Breast epithelium (tissue), 4 donors: Measurements from ENCODE around the gene RIMBP3B. TPM values are rescaled to one million over a fixed set of nuclear protein-coding genes. Genes with fewer than 3 reads are reported as not detected.
"Not testable (repeated sequence)": the region's sequence is repeated elsewhere in the genome, so short reads cannot be mapped to it uniquely, and the experiment has no call there.

Experiments
- DNase-seq, 2 donors: peaks; one replicate each; pipeline ENCODE4 v3.0.0-alpha.2; 2019; ENCODE audit warnings: low spot score in 2 of 2
- H3K27ac ChIP-seq, 2 donors: fragments of 200-600 bp; sonication (generic) in 1 of 2; one replicate each; pipeline ENCODE4 v1.5.1; 2016 to 2019; ENCODE audit warnings: mild to moderate bottlenecking in 1 of 2
- H3K27me3 ChIP-seq, 2 donors: fragments of 200-600 bp; sonication (generic) in 1 of 2; one replicate each; pipeline versions ENCODE4 v1.5.1 to v1.6.0; 2017 to 2019; ENCODE audit warnings: control low read depth in 1 of 2, mild to moderate bottlenecking in 1 of 2
- H3K36me3 ChIP-seq: fragments of 200-600 bp; one replicate; pipeline ENCODE4 v1.5.1; 2019
- H3K4me1 ChIP-seq, 2 donors: fragments of 200-600 bp; sonication (generic); one replicate each; pipeline ENCODE4 v1.5.1; 2016 to 2019; ENCODE audit warnings: control low read depth in 1 of 2
- H3K4me3 ChIP-seq, 3 donors: fragments of 200-600 bp; sonication (generic); 1 replicate in 2 of 3; 2 replicates in 1 of 3; pipeline ENCODE4 v1.5.1; 2016 to 2019; ENCODE audit warnings: mild to moderate bottlenecking in 3 of 3, moderate library complexity in 2 of 3
- H3K9me3 ChIP-seq, 2 donors: fragments of 200-600 bp; sonication (generic) in 1 of 2; one replicate each; pipeline ENCODE4 v1.5.1; 2016 to 2019; ENCODE audit warnings: control low read depth in 1 of 2
- intact Hi-C: fragments of 100-400 bp; cut with DNase I; formaldehyde crosslinking; loops from one replicate; pipeline ENCODE4 v1.15.1; 2023; ENCODE audit warnings: low total_unique reads
- total RNA-seq, 3 donors: library from RNA; depleted of rRNA; stranded (reverse); fragments of >200 nt; gene quantifications; one replicate each; pipeline ENCODE4 v1.1.0, GENCODE V29; 2016

The RIMBP3B gene, protein sequence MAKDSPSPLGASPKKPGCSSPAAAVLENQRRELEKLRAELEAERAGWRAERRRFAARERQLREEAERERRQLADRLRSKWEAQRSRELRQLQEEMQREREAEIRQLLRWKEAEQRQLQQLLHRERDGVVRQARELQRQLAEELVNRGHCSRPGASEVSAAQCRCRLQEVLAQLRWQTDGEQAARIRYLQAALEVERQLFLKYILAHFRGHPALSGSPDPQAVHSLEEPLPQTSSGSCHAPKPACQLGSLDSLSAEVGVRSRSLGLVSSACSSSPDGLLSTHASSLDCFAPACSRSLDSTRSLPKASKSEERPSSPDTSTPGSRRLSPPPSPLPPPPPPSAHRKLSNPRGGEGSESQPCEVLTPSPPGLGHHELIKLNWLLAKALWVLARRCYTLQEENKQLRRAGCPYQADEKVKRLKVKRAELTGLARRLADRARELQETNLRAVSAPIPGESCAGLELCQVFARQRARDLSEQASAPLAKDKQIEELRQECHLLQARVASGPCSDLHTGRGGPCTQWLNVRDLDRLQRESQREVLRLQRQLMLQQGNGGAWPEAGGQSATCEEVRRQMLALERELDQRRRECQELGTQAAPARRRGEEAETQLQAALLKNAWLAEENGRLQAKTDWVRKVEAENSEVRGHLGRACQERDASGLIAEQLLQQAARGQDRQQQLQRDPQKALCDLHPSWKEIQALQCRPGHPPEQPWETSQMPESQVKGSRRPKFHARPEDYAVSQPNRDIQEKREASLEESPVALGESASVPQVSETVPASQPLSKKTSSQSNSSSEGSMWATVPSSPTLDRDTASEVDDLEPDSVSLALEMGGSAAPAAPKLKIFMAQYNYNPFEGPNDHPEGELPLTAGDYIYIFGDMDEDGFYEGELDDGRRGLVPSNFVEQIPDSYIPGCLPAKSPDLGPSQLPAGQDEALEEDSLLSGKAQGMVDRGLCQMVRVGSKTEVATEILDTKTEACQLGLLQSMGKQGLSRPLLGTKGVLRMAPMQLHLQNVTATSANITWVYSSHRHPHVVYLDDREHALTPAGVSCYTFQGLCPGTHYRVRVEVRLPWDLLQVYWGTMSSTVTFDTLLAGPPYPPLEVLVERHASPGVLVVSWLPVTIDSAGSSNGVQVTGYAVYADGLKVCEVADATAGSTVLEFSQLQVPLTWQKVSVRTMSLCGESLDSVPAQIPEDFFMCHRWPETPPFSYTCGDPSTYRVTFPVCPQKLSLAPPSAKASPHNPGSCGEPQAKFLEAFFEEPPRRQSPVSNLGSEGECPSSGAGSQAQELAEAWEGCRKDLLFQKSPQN (N-terminal part only)
- total RNA-seq = under 1 TPM in 1 of 3 donors, not detected in 2; 0.16 TPM

DNA sequence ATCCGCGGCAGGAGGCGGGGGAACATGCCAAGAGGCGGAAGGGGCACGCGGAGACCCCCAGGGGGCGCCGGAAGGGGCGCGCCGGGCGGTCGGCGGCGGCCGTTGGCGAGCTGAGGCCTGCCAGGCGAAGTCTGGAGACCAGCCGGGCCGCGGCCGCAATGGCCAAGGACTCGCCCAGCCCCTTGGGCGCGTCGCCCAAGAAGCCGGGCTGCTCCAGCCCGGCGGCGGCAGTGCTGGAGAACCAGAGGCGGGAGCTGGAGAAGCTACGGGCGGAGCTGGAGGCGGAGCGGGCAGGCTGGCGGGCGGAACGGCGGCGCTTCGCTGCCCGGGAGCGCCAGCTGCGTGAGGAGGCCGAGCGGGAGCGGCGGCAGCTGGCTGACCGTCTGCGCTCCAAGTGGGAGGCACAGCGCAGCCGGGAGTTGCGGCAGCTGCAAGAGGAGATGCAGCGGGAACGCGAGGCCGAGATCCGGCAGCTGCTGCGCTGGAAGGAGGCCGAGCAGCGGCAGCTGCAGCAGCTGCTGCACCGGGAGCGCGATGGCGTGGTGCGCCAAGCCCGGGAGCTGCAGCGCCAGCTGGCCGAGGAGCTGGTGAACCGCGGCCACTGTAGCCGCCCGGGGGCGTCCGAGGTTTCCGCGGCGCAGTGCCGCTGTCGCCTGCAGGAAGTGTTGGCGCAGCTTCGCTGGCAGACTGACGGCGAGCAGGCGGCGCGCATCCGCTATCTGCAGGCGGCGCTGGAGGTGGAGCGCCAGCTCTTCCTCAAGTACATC is at the start of gene RIMBP3B:
RIMBP3B (plus strand) TSS at position 51 of the 767 bp plus-strand sequence; CDS start at position 159, 108 bp downstream.
- intact Hi-C loops, H3K36me3 ChIP-seq, H3K4me1 ChIP-seq, H3K27me3 ChIP-seq, DNase-seq, H3K27ac ChIP-seq, H3K9me3 ChIP-seq, H3K4me3 ChIP-seq: not testable (repeated sequence)

DNA sequence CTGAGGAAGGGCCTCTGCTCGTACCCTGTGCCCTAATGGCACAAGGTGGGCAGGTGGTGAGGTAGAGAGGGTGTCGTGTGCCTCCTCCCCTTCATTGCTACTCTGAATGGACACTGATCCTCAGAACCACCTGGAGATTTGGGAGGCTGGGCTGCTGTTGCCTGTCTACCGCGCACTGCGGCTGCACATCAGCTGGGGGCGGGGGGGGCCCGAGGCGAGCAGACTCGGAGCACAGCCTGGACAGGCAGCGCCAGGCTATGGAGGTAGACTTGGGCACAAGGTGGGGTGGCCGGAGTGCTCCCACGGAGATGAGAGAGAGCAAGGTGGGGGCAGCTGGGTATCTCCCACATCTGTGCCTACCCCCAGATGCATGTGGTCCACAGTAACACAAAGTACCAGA is 26.0 kb upstream of the RIMBP3B start:
- H3K4me3 ChIP-seq, H3K9me3 ChIP-seq, DNase-seq, H3K27me3 ChIP-seq, H3K36me3 ChIP-seq, H3K4me1 ChIP-seq, intact Hi-C loops, H3K27ac ChIP-seq: not testable (repeated sequence)

DNA sequence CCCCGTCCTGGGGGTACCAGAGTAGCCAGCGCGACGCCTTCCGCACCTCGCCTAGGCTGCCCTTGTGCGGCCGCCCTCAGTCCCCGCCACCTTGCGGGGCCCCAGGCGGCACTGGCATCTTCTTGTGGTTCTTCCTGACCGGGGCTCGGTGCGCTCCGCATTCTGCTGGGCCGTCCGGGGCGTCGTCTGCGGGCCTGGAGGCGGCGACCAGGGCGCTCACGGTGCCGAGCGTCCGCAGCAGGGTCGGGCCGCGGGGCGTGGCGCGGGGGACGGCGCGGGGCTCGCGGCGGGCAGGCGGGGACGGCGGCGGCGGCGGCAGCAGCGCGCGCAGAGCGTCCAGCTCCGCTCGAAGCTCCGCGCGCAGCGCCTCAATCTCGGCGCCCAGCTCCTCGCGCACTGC is 23.0 kb upstream of the RIMBP3B start:
- H3K36me3 ChIP-seq, intact Hi-C loops, H3K4me1 ChIP-seq, H3K4me3 ChIP-seq, DNase-seq, H3K27ac ChIP-seq, H3K9me3 ChIP-seq, H3K27me3 ChIP-seq: not testable (repeated sequence)

DNA sequence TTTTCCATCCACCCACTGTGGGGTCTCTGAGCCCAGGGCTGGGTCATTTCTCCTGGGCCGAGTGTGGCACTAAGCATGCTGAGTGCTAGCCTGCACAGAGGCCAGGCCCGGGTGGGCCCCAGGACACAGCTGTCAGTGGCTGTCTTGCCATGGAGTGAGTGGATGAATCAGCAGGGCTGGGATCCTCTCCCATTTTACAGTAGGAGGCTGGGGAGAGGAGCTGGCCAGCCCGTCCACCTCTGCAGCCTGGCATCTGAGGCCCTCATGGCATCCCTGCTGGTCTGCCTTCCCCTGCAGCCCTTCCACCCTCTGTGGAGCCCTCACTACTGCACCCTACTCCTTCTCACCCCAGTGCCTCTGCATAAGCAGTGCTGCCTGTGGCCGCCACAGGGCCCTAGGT is 21.1 kb upstream of the RIMBP3B start:
- DNase-seq, H3K36me3 ChIP-seq, H3K9me3 ChIP-seq, H3K27me3 ChIP-seq, H3K4me1 ChIP-seq, H3K4me3 ChIP-seq, intact Hi-C loops, H3K27ac ChIP-seq: not testable (repeated sequence)

DNA sequence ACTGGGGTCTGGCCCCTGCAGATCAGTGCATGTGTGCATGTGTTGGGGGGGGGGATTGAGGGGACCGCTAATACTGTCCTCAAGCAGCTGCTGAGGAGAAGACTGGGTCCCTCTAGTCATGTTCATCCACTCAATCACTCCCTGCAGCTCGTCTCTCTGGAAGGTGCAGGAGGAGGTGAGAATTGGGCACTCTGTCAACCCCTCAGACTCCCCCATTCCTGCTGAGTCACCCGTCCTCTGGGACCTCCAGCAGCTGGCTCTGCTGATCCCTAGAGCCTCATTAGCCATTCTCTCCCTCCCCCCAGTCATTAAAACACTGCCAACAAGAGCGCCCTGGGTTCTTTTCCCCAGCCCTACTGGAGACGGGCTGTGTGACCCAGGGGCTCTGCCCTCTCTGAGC is 20.5 kb upstream of the RIMBP3B start:
- H3K27ac ChIP-seq, intact Hi-C loops: not testable (repeated sequence)

DNA sequence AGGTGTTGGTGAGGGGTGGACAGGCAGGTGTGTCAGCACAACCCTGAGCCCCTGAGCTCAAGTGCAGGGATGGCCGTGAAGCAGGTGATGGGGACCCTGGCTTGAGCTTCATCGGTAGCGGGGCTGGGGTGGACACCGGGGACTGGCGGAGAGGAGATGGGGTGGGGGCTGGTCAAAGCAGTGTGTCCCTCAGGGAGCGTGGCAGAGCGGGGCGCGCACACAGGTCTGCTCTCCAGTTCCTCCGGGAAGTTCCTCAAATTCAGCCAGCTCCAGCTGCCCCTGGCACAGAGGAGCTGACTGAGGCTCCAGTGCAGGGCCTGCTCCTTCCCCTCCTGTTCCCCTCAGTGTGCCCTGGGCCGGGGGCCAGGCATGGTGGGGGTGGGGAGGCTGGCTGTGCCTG is 19.7 kb upstream of the RIMBP3B start:
- H3K27me3 ChIP-seq, DNase-seq, H3K27ac ChIP-seq, H3K4me1 ChIP-seq, H3K36me3 ChIP-seq, intact Hi-C loops, H3K9me3 ChIP-seq, H3K4me3 ChIP-seq: not testable (repeated sequence)

More for the DNA sequence above, 20.5 kb upstream of the RIMBP3B start:
- not testable (repeated sequence) for H3K27me3 ChIP-seq, H3K4me1 ChIP-seq, H3K9me3 ChIP-seq, H3K4me3 ChIP-seq, H3K36me3 ChIP-seq, DNase-seq

DNA sequence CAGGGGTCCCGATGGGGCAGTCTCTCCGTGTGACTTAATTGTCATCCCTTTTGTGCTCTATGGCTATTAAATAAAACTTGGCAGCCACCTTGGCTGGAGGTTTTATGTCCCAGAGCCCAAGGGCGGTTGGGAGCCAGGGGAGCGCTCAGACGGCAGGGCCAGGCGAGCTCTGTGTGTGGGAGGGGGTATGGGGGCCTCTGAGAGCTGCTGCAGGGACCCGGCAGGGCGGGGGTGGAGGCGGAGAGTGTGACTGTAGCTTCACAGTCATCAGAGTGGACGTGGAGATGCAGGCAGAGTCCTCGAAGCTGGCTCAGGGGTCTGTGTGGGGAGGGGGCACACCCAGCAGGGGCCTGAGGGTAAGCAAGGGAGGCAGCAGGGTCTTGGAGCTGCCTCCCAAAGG is 19.2 kb upstream of the RIMBP3B start:
- H3K4me1 ChIP-seq, H3K36me3 ChIP-seq, intact Hi-C loops, DNase-seq, H3K27ac ChIP-seq, H3K27me3 ChIP-seq, H3K4me3 ChIP-seq, H3K9me3 ChIP-seq: not testable (repeated sequence)

DNA sequence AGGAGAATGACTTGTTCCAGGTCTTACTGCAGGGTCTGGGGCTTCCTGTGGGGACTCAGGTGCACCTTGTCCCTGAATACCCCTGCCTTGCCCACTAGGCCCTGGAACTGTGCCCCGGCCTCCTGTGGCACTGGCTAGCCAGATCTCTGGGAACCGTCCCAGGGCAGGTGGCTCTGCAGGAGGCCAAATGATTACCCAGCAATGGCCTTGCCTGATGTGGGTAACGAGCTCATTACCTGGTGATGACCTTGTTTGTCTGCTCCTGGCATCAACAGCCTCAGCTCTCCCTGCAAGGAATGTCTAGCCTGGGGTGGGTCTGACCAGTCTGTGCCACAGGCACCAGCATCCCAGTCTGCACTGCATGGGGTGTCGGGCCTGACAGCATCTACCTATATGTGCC is 18.2 kb upstream of the RIMBP3B start:
- H3K27me3 ChIP-seq, H3K4me3 ChIP-seq, H3K36me3 ChIP-seq, H3K4me1 ChIP-seq, H3K9me3 ChIP-seq, DNase-seq, intact Hi-C loops, H3K27ac ChIP-seq: not testable (repeated sequence)

DNA sequence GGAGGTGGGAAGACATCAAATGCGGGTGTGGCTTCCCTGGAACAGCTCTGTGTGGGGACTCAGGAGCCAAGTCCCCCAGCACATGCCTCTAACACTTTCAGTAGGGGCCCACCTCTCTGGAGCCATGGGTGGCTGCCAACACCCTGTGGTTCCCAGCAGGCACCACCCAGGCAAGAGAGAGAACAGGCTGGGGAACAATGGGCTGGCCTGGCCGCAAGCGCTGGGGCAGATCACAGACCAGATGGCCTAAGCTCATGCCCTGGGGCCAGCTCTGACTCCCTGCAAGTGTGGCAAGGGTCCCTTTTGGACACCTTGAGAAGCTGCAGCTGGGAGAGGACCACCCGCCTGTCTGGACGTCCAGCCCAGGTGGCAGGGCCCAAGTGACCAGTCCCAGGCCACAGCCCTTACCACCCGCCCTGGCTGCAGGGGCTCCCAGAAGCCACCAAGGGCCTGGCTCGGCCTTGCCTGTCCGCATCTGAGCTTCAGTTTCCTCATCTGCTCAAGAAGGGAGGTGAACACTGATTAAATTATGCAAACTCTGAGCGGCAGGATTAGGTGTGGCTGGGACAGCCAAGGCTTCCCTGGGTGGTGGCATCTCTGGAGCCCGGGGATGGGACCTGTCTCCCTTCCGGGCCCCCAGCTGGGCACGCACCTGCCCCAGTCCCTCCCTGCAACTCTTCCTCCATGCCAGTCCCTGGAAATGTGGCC is 14.8 kb upstream of the RIMBP3B start:
- H3K27me3 ChIP-seq, H3K9me3 ChIP-seq, DNase-seq, H3K27ac ChIP-seq, H3K4me3 ChIP-seq, intact Hi-C loops, H3K36me3 ChIP-seq, H3K4me1 ChIP-seq: not testable (repeated sequence)

DNA sequence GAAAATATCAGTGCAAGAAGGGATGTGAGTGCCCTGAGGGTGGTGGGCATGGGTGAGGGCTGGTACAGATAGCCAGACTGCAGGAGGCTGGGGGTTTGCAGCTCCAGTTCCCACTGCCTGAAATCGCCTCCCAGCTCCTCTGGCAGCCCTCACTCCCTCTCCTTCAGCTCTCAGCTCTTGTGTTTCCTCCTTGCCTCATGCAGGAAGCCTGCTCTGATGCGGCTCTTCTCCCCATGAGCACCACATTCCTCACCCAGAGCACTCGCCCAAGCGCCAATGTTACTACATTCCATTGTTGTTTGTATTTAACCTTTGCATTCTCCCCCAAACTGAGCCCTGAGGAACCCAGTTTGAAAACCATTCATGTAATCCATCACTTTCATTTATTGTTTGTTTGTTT is 7.7 kb upstream of the RIMBP3B start:
- H3K4me1 ChIP-seq, H3K36me3 ChIP-seq, H3K27me3 ChIP-seq, intact Hi-C loops, DNase-seq, H3K9me3 ChIP-seq, H3K4me3 ChIP-seq, H3K27ac ChIP-seq: not testable (repeated sequence)

DNA sequence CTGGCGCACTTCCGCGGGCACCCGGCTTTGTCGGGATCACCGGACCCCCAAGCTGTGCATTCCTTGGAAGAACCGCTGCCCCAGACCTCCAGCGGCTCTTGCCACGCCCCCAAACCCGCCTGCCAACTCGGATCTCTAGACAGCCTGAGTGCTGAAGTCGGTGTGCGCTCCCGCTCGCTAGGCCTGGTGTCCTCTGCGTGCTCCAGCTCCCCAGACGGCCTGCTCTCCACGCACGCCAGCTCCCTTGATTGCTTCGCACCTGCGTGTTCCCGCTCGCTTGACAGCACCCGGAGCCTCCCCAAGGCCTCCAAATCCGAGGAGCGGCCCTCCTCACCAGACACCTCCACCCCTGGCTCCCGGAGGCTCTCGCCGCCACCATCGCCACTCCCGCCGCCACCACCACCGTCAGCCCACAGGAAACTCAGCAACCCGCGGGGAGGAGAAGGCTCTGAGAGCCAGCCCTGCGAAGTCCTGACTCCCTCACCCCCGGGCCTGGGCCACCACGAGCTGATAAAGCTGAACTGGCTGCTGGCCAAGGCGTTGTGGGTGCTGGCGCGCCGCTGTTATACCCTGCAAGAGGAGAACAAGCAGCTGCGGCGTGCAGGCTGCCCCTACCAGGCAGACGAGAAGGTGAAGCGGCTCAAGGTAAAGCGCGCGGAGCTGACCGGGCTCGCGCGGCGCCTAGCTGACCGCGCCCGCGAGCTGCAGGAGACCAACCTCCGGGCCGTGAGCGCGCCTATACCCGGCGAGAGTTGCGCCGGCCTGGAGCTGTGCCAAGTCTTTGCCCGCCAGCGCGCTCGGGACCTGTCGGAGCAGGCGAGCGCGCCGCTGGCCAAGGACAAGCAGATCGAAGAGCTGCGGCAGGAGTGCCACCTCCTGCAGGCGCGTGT is 1.2 kb downstream of the RIMBP3B start:
- DNase-seq, intact Hi-C loops, H3K27me3 ChIP-seq, H3K9me3 ChIP-seq, H3K36me3 ChIP-seq, H3K27ac ChIP-seq, H3K4me1 ChIP-seq, H3K4me3 ChIP-seq: not testable (repeated sequence)
